Stimulated activated CD4-positive, alpha-beta T cell treated with anti-CD3 and anti-CD28 coated beads, Interleukin-1b, Interleukin-23, amount 100 ng/mL, for 1 hour (primary cell): Measurements from ENCODE around the gene FXN.

Experiments used
- DNase-seq, 2 donors: peaks; one replicate each; pipeline ENCODE4 v3.0.0-alpha.2; 2020; ENCODE audit warnings: low read depth in 2 of 2

FXN gene

GRCh38 chr9:69140123-69140735 lies 104.7 kb downstream of the FXN start:
- DNase-seq = no peak

GRCh38 chr9:69141851-69142250 lies 106.3 kb downstream of the FXN start:
- no peak for DNase-seq

- no peak for DNase-seq
Measured at GRCh38 chr9:69143291-69143690, 107.7 kb downstream of the FXN start.

GRCh38 chr9:69145144-69145715 lies 109.7 kb downstream of the FXN start:
- no peak for DNase-seq

- no peak for DNase-seq
Measured at GRCh38 chr9:69147041-69147834, 111.7 kb downstream of the FXN start.

GRCh38 chr9:69149321-69149807 lies 113.8 kb downstream of the FXN start:
- DNase-seq = no peak
